HuH-7.5 (cell line): ENCODE measurements around the gene ANO1.
"Not testable (repeated sequence)": the region's sequence is repeated elsewhere in the genome, so short reads cannot be mapped to it uniquely, and the experiment has no call there.

ENCODE experiments used
- DNase-seq: peaks from one replicate; pipeline ENCODE4 v3.0.0; 2011; ENCODE audit warnings: low spot score

ANO1 gene

GRCh38 chr11:70191495-70192140 lies 113.5 kb downstream of the ANO1 start:
- DNase-seq: peak; percentile 95

DNA sequence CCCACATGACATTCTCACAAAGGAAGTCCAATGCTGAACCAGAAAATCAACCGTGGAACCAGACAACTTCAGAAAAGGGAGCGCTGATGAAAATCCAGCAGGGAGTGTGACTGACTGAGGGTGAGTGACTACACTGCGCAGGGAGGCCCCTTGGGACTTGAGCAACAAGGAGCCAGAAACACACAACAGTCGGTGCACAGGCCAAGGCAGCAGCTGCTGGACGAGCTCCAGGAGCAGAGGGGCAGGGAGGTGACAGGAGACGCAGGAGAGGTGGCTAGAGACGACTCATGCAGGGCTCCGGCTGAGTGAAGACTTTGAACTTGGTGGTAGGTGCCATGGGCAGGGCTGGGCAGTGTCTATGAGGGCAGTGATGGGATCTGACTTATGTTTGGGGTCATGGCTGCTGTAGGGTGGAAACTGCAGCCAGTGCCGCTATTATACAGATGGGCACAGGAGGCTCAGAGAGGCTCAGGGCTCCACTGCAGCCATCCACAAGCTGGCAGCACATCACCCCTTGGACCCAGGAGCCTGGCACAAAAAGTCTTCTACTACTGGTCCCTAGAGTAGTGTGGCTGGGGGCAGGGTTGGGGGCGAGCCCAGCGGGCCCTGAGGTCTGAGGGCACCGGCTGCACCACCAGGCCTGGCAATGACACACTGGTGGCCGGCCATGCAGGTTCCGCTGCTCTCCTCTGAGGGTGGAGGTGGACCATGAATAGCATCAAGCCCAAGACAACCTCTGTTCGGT lies 114.7 kb downstream of the ANO1 start:
- DNase-seq: no peak

DNA sequence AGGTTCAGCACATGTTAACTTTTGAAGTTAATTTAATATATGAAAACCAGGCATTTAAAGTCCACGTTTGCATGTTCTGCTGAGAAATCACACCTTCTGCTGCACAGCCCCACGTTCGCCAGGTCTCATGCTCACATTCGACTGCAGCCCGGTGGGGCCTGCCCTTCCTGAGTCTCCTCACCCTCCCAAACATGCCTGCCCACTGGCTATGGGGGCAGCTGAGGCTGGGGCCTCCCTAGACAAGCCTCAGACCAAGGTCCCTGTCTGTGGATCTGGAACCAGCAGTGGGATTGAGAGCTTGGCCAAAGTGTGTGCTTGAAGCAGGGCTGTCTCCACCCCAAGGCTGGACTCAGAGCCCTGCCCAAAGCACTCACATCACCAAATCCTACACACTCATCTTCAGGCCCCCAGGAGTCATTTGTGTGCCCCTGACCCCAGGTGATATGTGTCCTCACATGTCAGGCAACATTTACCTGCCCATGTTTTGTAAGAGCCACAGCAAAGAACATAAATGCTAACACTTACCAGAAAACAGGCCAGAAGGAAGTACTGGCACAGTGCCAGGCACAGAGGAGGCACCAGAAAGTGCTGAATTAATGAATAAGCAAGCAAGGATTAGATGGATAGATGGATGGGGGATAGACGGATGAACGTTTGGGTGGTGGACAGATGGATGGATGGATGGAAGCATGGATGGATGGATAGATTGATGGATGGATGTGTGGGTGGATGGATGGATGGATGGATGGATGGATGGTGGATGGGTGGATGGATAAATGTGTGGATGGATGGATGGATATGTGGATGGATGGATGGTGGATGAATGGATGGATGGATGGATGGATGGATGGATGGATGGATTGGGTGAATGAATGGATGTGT lies 115.5 kb downstream of the ANO1 start:
- no peak for DNase-seq

GRCh38 chr11:70194792-70195791 lies 117.0 kb downstream of the ANO1 start:
- no peak for DNase-seq

DNA sequence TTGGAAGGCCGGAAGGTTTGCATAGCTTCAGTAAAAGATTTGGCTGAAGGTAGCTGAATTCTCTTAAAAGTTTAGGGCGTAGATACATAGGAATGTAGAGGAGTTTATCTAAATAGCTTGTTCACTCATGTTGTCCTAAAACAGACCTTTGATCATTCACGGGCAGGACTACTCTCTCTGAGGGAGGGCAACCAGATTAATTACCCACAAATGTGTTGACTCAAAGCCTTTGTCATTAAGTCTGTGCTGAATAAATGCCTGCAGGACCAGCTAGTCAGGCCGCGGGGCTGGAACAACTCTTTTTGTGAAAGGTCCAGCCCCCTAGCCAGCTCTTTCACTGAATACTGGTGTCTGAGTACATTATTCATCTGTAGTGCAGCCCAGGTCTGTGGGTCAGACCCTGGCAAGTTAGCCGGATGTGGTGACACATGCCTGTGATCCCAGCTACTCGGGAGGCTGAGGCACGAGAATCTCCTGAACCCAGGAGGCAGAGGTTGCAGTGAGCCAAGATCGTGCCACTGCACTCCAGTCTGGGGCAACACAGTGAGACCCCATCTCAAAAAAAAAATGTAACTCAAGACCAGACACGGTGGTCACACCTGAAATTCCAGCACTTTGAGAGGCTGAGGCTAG lies 122.2 kb downstream of the ANO1 start:
- DNase-seq: no peak

DNA sequence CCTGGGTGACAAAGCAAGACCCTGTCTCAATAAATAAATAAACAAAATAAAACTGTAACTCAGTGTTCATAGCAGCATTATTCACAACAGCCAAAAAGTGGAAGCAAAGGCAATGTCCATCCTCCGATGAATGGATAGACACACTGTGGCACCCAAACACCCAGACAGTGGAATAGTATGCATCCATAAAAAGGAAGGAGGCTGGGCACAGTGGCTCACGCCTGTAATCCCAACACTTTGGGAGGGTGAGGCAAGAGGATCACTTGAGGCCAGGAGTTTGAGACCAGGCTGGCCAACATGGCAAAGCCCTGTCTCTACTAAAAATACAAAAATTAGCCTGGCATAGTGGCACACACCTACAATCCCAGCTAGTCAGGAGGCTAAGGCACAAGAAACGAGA lies 122.9 kb downstream of the ANO1 start:
- not testable (repeated sequence) for DNase-seq

DNA sequence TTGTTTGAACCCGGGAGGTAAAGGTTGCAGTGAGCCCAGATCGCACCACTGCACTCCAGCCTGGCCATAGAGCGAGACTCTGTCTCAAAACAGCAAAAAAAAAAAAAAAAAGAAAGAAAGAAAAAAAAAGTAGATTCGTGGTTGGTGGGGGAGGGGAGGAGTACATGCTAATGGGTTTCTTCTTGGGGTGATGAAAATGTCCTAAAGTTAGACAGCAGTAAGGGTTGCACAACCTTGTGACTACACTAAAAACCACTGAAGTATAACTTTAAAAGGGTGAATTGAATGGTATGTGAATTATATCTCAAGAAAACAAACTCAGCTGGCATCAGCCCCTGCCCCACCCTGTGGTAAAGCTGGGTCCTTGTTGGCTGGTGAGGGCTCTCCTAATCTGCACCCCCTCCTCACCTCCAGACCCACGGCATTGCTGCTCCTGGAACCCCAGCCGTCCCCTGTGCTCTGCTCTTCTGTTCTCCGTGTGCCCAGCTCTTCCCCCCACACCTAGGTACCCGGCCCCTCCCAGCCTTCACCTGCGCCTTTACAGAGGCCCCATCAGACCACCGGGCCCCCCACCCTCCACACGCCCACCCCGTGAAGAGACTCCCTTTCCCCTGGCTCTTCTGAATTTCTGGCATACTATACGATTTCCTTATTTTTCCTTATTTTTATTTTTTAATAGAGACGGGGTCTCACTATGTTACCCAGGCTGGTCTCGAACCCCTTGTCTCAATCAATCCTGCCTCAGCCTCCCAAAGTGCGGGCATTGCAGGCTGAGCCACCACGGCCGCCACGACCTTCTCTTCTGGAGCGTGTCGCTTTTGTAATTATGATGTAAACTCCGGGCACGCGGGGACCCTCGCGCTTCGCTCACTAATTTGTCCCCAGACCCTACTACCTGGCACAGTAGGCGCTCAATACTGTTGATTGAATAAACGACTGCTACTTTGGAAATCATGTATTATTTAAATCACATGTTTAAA lies 124.1 kb downstream of the ANO1 start:
- DNase-seq: no peak

- peak; percentile 93 for DNase-seq
Measured at GRCh38 chr11:70202920-70203750, 125.0 kb downstream of the ANO1 start, which contains the start of gene FADD. FADD (plus strand) TSS chr11:70203296; CDS start chr11:70203460, 164 bp downstream.

DNA sequence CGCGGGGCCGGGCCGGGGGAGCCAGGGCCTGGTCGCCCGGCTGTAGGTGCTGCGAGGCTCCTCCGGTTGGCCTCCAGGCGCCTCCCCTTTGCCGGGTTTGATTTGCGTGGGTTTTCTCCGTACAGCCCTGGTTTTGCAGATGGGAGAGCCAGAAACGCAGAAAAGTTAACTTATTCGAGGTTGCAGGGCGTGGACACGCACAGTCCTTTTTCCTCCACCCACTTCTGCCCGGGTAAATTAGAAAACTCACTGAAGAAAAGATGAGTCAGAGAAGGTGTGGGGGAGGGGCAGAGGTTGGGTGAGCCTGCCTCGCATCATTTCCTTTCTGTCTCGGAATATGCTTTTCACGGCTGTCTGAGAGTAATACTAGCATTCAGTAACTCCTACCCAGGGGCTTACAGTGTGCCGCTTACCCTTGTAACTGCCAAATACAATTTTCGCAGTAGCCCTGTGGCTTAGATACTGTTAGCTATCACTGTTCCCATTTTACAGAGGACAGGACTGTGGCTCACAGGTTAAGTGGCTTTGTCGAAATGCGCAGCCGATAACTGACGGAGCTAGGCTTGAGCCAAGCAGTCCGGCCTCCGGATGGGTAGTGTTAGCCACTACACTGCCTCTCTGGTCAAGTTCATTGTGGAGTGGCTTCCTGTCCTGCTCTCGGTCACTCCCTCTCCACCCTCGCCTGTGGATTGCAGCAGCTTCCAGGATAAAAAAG lies 125.8 kb downstream of the ANO1 start:
- no peak for DNase-seq

DNA sequence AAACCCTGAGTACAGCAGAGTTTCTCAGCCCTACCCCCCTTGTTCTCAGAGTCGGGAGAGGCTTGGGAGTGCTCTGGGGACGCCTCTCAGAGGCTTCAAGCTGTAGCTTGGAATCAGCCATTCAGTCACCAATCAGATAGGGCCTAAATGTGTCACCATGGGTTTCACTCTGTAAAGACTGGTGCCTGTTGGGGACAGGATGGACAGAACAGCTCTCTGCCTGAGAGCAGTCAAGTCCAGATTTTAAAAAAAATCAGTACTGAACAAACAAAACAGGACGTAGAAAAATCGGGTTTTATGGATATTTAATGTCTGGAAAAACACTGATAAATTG lies 126.3 kb downstream of the ANO1 start:
- DNase-seq: no peak

- DNase-seq: no peak
Measured at GRCh38 chr11:70205049-70205725, 127.1 kb downstream of the ANO1 start.

DNA sequence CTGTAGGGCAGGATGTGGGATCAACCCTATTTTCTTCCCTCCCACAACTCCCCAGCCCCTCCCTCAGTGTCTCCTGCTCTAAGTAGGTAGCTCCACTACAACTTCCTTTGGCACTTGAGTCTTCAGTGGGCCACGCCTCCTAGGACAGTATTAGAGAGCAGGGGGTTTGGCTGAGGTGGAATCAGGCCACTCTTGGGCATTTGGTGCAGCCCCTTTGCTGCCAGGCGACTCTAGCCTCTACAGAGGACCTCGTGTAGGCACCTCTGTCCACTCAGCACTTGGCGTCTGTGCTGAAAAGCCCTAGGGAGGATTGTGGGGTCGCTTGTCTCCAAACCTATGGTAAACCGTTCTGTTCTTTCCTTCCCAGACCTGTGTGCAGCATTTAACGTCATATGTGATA lies 127.6 kb downstream of the ANO1 start:
- no peak for DNase-seq

DNA sequence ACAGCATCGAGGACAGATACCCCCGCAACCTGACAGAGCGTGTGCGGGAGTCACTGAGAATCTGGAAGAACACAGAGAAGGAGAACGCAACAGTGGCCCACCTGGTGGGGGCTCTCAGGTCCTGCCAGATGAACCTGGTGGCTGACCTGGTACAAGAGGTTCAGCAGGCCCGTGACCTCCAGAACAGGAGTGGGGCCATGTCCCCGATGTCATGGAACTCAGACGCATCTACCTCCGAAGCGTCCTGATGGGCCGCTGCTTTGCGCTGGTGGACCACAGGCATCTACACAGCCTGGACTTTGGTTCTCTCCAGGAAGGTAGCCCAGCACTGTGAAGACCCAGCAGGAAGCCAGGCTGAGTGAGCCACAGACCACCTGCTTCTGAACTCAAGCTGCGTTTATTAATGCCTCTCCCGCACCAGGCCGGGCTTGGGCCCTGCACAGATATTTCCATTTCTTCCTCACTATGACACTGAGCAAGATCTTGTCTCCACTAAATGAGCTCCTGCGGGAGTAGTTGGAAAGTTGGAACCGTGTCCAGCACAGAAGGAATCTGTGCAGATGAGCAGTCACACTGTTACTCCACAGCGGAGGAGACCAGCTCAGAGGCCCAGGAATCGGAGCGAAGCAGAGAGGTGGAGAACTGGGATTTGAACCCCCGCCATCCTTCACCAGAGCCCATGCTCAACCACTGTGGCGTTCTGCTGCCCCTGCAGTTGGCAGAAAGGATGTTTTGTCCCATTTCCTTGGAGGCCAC lies 128.3 kb downstream of the ANO1 start:
- DNase-seq: no peak

- DNase-seq: no peak
Measured at GRCh38 chr11:70206982-70207376, 128.9 kb downstream of the ANO1 start.

DNA sequence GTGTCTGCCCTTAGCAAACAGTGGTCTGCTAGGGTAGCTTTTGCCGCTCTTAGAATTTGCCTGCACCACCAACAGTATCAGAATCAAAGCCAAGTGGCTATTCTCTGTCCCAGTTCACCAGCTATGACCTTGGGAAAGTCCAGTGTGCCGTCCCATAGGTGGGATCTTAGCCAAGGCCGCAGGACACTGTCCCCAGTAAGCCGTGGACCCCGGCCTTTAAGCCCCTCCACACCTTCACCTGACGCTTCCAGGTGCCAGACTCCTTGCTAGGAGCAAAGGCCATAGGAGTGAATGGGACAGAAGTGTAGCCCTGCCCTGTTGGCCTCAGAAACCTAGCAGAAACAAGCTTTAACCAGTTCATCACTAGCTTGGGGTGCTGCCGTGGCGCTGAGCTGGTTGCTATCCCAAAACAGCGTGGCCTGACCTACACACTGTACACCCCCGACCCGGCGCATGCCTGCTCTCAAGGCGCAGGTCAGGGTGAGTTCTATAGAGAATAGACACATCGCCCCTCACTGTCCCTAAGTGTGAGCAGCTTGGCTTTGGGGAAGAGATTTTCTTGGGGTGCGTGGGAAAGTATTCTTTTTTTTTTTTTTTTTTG lies 129.5 kb downstream of the ANO1 start:
- DNase-seq: no peak

GRCh38 chr11:70209391-70209912 lies 131.3 kb downstream of the ANO1 start:
- no peak for DNase-seq
